ENCODE measurements around the gene CDK2AP2. TPM values are rescaled to one million over a fixed set of nuclear protein-coding genes. Genes with fewer than 3 reads are reported as not detected.
"Not testable (repeated sequence)": the region's sequence is repeated elsewhere in the genome, so short reads cannot be mapped to it uniquely, and the experiment has no call there.

CDK2AP2 gene
- total and polyA plus RNA-seq, 2 donors (not counting 1 experiment from before 2014, with no cell fraction given), result 62.7 to 112 TPM

- Mint-ChIP-seq H3K4me1 (no peaks in the 10 kb centered on the region), H3K4me3 (no peak overlapping the region), H3K9me3 (ENCODE audit: insufficient read depth) (peaks cover 6% of the 10 kb centered on the region), H3K27ac (no peak overlapping the region), H3K27me3 (peaks cover 11% of the 10 kb centered on the region)
- DNase-seq (no peak), ATAC-seq (ENCODE audit: low read depth) (no peak)
- H3K27ac ChIP-seq (ENCODE audit: low read length in 2 of 2), result no peak overlapping the region
- intact Hi-C loops (cut with micrococcal nuclease), result no loop called here
- no peaks in the 10 kb centered on the region for H4K20me1 ChIP-seq (ENCODE audit: control insufficient read depth, insufficient read depth, low read length, poor library complexity, severe bottlenecking)
- no peak overlapping the region for H3K4me3 ChIP-seq (ENCODE audit: control extremely low read depth in 1 of 5, extremely low read depth in 1 of 5, insufficient read depth in 1 of 5, low read depth in 2 of 5, low read length in 4 of 5)
- POLR2A ChIA-PET, result no interaction called here
- CTCF ChIA-PET, result no interaction called here
- no peaks in the 10 kb centered on the region for H3K79me2 ChIP-seq (ENCODE audit: control insufficient read depth, insufficient read depth, low read length)
- TF ChIP-seq EZH2 (IDR thresholded peaks at IDR 0.05; ENCODE audit: borderline replicate concordance, insufficient read depth, low read depth, low read length, poor library complexity, severe bottlenecking) (no peak), CTCF (IDR thresholded peaks at IDR 0.05) (no peak)
- no peak overlapping the region for H3K4me2 ChIP-seq (replicated peaks; ENCODE audit: low read depth, low read length, poor library complexity, severe bottlenecking)
- no peaks in the 10 kb centered on the region for H3K36me3 ChIP-seq (replicated peaks in 1 of 2; ENCODE audit: control extremely low read depth in 1 of 2, control insufficient read depth in 1 of 2, extremely low read depth in 1 of 2, insufficient read depth in 2 of 2, low read length in 1 of 2)
- H3K9ac ChIP-seq (ENCODE audit: low read length), result no peak overlapping the region
- no peak overlapping the region for H2AFZ ChIP-seq (ENCODE audit: insufficient read depth, low read depth, low read length, poor library complexity, severe bottlenecking)
- H3K27me3 ChIP-seq (replicated peaks in 1 of 4; ENCODE audit: control extremely low read depth in 1 of 4, control insufficient read depth in 3 of 4, insufficient read depth in 4 of 4, low read length in 3 of 4), result peaks cover 0 to 4% (median 0%) of the 10 kb centered on the region in 4 experiments
- 80% methylated on average over 6 of the region's 9 CpGs for WGBS (ENCODE audit: insufficient coverage)
- no peaks in the 10 kb centered on the region for H3K4me1 ChIP-seq (ENCODE audit: control insufficient read depth in 2 of 2, insufficient read depth in 2 of 2, low read length in 2 of 2)
- H3K9me3 ChIP-seq (ENCODE audit: control extremely low read depth in 1 of 3, control insufficient read depth in 2 of 3, insufficient read depth in 1 of 3, low read length in 2 of 3), result peaks cover 0 to 14% (median 8%) of the 10 kb centered on the region in 3 donors
These were observed 40.7 kb upstream of the CDK2AP2 start for GRCh38 chr11:67548555-67549110.

- H3K4me1 Mint-ChIP-seq; H3K9me3 Mint-ChIP-seq (ENCODE audit: insufficient read depth); H3K4me3 ChIP-seq (ENCODE audit: control extremely low read depth in 1 of 5, extremely low read depth in 1 of 5, insufficient read depth in 1 of 5, low read depth in 2 of 5, low read length in 4 of 5); H3K27me3 ChIP-seq (replicated peaks in 1 of 4; ENCODE audit: control extremely low read depth in 1 of 4, control insufficient read depth in 3 of 4, insufficient read depth in 4 of 4, low read length in 3 of 4); H3K27ac ChIP-seq (ENCODE audit: low read length in 2 of 2); POLR2A ChIA-PET; H3K4me1 ChIP-seq (ENCODE audit: control insufficient read depth in 2 of 2, insufficient read depth in 2 of 2, low read length in 2 of 2); H4K20me1 ChIP-seq (ENCODE audit: control insufficient read depth, insufficient read depth, low read length, poor library complexity, severe bottlenecking); H3K27ac Mint-ChIP-seq; H3K9ac ChIP-seq (ENCODE audit: low read length); ATAC-seq (ENCODE audit: low read depth); H2AFZ ChIP-seq (ENCODE audit: insufficient read depth, low read depth, low read length, poor library complexity, severe bottlenecking); intact Hi-C loops (cut with micrococcal nuclease); H3K79me2 ChIP-seq (ENCODE audit: control insufficient read depth, insufficient read depth, low read length); DNase-seq; CTCF ChIA-PET; H3K36me3 ChIP-seq (replicated peaks in 1 of 2; ENCODE audit: control extremely low read depth in 1 of 2, control insufficient read depth in 1 of 2, extremely low read depth in 1 of 2, insufficient read depth in 2 of 2, low read length in 1 of 2); H3K4me2 ChIP-seq (replicated peaks; ENCODE audit: low read depth, low read length, poor library complexity, severe bottlenecking); H3K4me3 Mint-ChIP-seq: not testable (repeated sequence)
- WGBS (ENCODE audit: insufficient coverage), result no CpG with 5 or more reads among the region's 4 CpGs
- H3K27me3 Mint-ChIP-seq, result peaks cover 11% of the 10 kb centered on the region
- H3K9me3 ChIP-seq (ENCODE audit: control extremely low read depth in 1 of 3, control insufficient read depth in 2 of 3, insufficient read depth in 1 of 3, low read length in 2 of 3), result peaks cover 0 to 11% (median 8%) of the 10 kb centered on the region in 3 donors
These were observed 40.1 kb upstream of the CDK2AP2 start for GRCh38 chr11:67548112-67548511.
